ENCODE data around the gene OVCA2.

OVCA2 gene

GRCh38 chr17:2087597-2088211, 45.9 kb downstream of the OVCA2 start:
- DNase-seq (ENCODE audit: low spot score): no peak

- DNase-seq (ENCODE audit: low spot score): no peak
These were observed 47.2 kb downstream of the OVCA2 start for GRCh38 chr17:2089021-2089422.

- no peak for DNase-seq (ENCODE audit: low spot score)
These were observed 48.4 kb downstream of the OVCA2 start for GRCh38 chr17:2090210-2090641.

GRCh38 chr17:2090804-2091534, 49.1 kb downstream of the OVCA2 start:
- DNase-seq (ENCODE audit: low spot score): no peak

GRCh38 chr17:2092253-2092652, 50.4 kb downstream of the OVCA2 start:
- no peak for DNase-seq (ENCODE audit: low spot score)
